Astrocyte (in vitro differentiated cells and primary cell): Measurements from ENCODE around the gene COL28A1.

Source experiments
- EZH2 ChIP-seq: IDR thresholded peaks from 2 replicates; pipeline ENCODE4 v1.6.1; 2012; ENCODE audit warnings: mild to moderate bottlenecking, low read length, inconsistent platforms; ENCODE audit not compliant: insufficient read depth
- TF ChIP-seq, protein P1 (sequence below): IDR thresholded peaks from 2 replicates; pipeline ENCODE4 v1.5.1; 2011; ENCODE audit warnings: low read depth, mild to moderate bottlenecking, inconsistent platforms, low read length, moderate library complexity; ENCODE audit not compliant: insufficient read depth

DNA sequence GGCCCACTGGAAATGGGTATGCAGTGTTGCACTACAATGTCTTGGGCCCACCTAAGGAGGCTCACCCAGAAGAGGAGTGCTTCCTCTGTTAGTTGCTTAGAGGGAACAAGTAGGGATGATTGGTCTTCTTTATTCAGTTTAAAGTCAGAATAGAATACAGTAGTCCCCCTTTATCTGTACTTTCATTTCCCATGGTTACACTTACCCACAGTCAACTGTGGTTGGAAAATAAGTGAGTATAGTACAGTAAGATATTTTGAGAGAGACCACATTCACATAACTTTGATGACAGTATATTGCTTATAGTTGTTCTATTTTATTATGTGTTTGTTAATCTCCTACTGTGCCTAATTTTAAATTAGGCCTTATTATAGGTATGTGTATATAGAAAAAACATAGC, 151.4 kb downstream of the COL28A1 start:
- TF ChIP-seq, protein P1, sequence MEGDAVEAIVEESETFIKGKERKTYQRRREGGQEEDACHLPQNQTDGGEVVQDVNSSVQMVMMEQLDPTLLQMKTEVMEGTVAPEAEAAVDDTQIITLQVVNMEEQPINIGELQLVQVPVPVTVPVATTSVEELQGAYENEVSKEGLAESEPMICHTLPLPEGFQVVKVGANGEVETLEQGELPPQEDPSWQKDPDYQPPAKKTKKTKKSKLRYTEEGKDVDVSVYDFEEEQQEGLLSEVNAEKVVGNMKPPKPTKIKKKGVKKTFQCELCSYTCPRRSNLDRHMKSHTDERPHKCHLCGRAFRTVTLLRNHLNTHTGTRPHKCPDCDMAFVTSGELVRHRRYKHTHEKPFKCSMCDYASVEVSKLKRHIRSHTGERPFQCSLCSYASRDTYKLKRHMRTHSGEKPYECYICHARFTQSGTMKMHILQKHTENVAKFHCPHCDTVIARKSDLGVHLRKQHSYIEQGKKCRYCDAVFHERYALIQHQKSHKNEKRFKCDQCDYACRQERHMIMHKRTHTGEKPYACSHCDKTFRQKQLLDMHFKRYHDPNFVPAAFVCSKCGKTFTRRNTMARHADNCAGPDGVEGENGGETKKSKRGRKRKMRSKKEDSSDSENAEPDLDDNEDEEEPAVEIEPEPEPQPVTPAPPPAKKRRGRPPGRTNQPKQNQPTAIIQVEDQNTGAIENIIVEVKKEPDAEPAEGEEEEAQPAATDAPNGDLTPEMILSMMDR: no peak
- no peak for TF ChIP-seq EZH2
